Panc1 (cell line): ENCODE data around the gene SLC5A9.

Experiments used
- CTCF ChIP-seq: fragments of 450-650 bp; IDR thresholded peaks from 2 replicates; pipeline ENCODE4 v1.5.1; 2017; ENCODE audit warnings: mild to moderate bottlenecking
- POLR2AphosphoS5 ChIP-seq: IDR thresholded peaks from 2 replicates; pipeline ENCODE4 v1.6.1; 2012; ENCODE audit warnings: mild to moderate bottlenecking, low read depth, low read length, moderate library complexity
- REST ChIP-seq, 2 experiments: IDR thresholded peaks; 2 replicates each; pipeline ENCODE4 v1.6.1; 2011 to 2012; ENCODE audit warnings: low read depth in 2 of 2, control low read depth in 1 of 2, low read length in 1 of 2, mild to moderate bottlenecking in 1 of 2, moderate library complexity in 1 of 2; ENCODE audit not compliant: insufficient read depth in 1 of 2
- SIN3A ChIP-seq: IDR thresholded peaks from 2 replicates; pipeline ENCODE4 v1.6.1; 2012; ENCODE audit warnings: low read depth, mild to moderate bottlenecking, low read length, moderate library complexity, borderline replicate concordance; ENCODE audit not compliant: insufficient read depth
- TCF7L2 ChIP-seq: IDR thresholded peaks from 2 replicates; pipeline ENCODE4 v1.6.1; 2011; ENCODE audit warnings: mild to moderate bottlenecking, low read depth, low read length, inconsistent platforms

DNA sequence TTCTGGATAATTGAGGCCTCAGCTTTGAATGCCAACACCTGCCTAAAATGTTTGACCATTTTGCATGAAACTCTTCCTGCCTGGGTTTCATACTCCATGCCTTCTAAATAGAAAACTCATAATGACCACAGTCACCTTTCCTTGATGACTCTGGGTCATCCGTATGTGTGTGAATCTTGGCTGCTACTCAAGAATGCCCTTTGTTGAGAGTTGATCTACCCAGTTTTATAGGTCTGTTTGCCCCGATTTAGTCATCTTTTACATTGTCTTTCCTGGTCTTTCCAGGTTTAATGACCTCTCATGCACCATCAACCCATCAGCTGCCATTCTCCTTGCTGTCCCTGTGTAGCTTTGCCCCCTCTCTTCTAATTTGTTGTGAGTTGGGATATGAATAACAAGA, 2.7 kb upstream of the SLC5A9 start:
- TF ChIP-seq SIN3A (no peak), REST (IDR thresholded peaks at IDR 0.05; ENCODE audit: insufficient read depth in 1 of 2, low read depth in 2 of 2, low read length in 1 of 2) (no peak), POLR2AphosphoS5 (no peak), CTCF (no peak), TCF7L2 (no peak)
